GM21576 (cell line): ENCODE data around the gene CNPPD1.
A peak's percentile ranks its signal among the peaks of the same experiment; 100 is the strongest.

ENCODE experiments used
- ATAC-seq: cut with Tn5 transposase; IDR thresholded peaks from one replicate; pipeline ENCODE4 v1.9.1; 2021; ENCODE audit warnings: mild to moderate bottlenecking, moderate library complexity; ENCODE audit not compliant: unreplicated experiment

Gene CNPPD1

GRCh38 chr2:219181531-219181930, 4.8 kb upstream of the CNPPD1 start:
- ATAC-seq = no peak

- ATAC-seq = no peak
Observed at GRCh38 chr2:219180961-219181360, 4.2 kb upstream of the CNPPD1 start.

GRCh38 chr2:219179601-219180465, 3.1 kb upstream of the CNPPD1 start:
- ATAC-seq = no peak

GRCh38 chr2:219178377-219179175, 1.9 kb upstream of the CNPPD1 start:
- peak; percentile 16 for ATAC-seq

- ATAC-seq = peak; percentile 35
Observed at GRCh38 chr2:219177552-219178376, 1.0 kb upstream of the CNPPD1 start, which contains the start of gene RETREG2. TSS of gene RETREG2 (plus strand) at chr2:219178275. CDS start at chr2:219178353, 78 bp downstream.

GRCh38 chr2:219175928-219176817, 552 bp downstream of the CNPPD1 start:
- ATAC-seq = peak; percentile 29

- no peak for ATAC-seq
Observed at GRCh38 chr2:219175486-219175885, 1.2 kb downstream of the CNPPD1 start.

GRCh38 chr2:219174801-219175200, 1.9 kb downstream of the CNPPD1 start:
- ATAC-seq = no peak

GRCh38 chr2:219174146-219174545, 2.6 kb downstream of the CNPPD1 start:
- ATAC-seq = no peak

- ATAC-seq = no peak
Observed at GRCh38 chr2:219173176-219173575, 3.5 kb downstream of the CNPPD1 start.

GRCh38 chr2:219172231-219173154, 4.2 kb downstream of the CNPPD1 start:
- no peak for ATAC-seq

GRCh38 chr2:219171231-219171651, 5.5 kb downstream of the CNPPD1 start:
- ATAC-seq = no peak

GRCh38 chr2:219169930-219170654, 6.6 kb downstream of the CNPPD1 start, which contains the start of gene SLC23A3:
TSS of gene SLC23A3 (minus strand) at chr2:219170029. CDS start at chr2:219169984, 45 bp downstream.
- ATAC-seq = no peak

GRCh38 chr2:219168932-219169331, 7.8 kb downstream of the CNPPD1 start:
- ATAC-seq = no peak

- no peak for ATAC-seq
Observed at GRCh38 chr2:219168526-219168925, 8.2 kb downstream of the CNPPD1 start.

GRCh38 chr2:219167997-219168396, 8.7 kb downstream of the CNPPD1 start:
- no peak for ATAC-seq

- ATAC-seq = no peak
Observed at GRCh38 chr2:219165058-219165911, 11.4 kb downstream of the CNPPD1 start.
